GM19463 (cell line): ENCODE results near the gene ZC3H10.
"Not testable (repeated sequence)": the region's sequence is repeated elsewhere in the genome, so short reads cannot be mapped to it uniquely, and the experiment has no call there.

Experiments used
- ATAC-seq: cut with Tn5 transposase; IDR thresholded peaks from one replicate; pipeline ENCODE4 v1.9.1; 2021; ENCODE audit warnings: mild to moderate bottlenecking, moderate library complexity; ENCODE audit not compliant: unreplicated experiment

Gene ZC3H10

DNA sequence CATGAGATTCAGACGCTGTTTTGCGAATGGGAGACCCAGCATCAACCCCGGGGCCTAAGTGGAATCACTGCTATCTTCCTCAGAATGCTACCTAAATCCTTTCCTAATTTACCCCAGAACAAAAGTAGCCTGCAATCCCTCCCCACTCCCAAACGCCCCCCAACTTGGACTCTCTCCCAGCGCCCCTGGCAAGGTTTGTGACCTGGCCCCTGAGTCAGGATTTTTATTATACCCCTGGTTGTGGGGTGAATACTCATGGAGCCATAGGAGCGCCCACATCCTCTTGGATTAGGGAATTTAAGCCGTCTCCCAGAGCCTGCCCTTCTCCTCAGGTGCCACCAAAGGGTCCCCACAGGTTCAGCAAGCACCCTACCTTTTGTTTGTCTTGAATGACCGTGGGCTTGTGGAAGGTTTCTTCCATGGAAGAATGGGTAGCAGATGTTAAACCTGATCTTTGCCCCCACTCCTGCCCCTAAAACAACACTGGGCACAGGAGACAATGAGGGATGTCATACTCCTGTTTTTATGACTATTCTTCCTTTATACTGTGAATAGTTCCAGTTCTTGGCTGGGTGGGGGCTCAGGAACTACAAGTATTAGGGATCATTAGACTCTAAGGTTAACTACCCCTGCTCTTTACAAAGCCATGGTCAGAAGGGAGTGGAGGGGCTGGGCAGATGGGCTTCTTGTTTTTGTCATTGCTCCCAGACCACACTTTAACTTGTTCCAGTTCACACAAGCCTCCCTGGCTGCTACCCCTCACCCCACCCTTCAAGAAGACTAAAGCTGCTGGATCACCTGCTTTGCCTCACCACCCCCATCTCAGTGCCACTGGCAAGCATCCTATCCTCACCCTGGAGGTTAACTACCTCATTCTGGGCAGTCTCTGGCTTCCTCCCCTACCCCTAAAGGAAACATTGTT, 35.0 kb downstream of the ZC3H10 start:
- no peak for ATAC-seq

DNA sequence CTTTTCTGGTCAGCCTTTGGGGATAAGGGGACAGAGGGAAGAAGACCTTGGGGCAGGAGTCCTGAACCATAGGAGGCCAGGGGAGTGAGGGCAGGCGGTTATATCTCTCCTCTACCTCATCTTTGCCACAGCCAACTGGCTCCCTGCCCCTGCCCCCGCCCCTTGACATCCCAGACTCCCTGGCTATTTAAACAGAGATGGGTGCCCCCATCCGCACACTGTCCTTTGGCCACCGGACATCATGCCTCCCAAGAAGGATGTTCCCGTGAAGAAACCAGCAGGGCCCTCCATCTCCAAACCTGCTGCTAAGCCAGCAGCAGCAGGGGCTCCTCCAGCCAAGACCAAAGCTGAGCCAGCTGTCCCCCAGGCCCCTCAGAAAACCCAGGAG, 35.6 kb downstream of the ZC3H10 start:
- ATAC-seq: no peak

DNA sequence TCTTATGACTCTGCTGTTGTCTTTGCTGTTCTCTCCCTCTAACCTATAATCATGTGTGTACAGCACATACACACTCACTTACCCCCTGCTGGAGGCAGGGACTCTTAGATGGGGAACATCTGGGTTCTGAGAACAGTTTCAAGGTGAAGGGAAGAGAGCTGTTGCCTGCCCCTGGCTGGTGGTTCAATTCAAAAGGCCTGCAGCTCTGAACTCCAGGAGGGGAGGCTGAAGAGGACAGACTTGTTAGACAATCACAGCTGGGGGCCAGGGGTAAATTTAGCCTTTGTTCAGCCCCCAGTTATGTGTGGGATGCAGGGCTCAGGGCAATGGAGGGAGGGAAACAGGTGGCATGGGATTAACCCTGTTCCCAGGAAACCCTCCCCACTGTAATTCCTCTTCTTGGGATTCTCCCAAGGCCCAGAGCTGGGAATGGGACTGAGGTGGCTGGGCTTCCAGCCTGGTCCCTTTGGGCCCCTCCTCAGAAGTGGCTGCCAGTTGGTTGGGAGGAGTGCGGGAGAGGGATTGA, 36.2 kb downstream of the ZC3H10 start:
- ATAC-seq: no peak

DNA sequence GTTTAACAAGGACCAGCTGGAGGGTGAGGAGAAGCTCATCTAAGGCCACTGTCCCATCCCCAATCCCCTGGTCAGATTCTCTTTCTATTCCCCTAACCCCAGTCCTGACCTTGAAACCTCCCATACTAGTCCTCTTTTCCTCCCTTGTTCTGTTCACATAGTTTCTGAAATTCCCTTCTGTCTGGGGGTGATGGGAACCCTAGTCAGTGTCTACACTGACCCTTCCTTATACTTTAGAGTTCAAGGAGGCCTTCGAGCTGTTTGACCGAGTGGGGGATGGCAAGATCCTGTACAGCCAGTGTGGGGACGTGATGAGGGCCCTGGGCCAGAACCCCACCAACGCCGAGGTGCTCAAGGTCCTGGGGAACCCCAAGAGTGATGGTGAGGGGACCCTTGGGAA, 36.8 kb downstream of the ZC3H10 start:
- ATAC-seq: no peak

DNA sequence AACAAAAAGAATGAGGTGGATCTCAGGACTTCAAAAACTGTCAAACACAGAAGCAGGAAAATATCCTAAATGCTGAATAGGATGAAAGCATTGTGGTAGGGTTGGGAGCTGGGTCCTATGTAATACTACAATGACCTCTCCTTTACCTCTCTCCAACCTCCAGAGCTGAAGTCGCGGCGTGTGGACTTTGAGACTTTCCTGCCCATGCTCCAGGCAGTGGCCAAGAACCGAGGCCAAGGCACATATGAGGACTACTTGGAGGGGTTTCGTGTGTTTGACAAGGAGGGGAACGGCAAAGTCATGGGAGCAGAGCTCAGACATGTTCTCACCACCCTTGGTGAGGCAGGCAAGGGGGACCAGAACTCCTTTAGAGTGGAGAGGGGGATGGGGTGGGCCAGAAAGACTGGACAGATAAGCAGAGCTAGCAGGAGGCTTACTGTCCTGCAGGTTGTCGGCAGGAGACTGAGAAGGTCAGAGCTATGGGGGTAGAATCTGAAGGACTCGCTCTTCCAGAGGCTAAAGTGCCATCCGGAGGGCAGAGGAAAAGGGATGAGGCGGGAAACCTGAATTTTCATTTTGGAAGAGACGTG, 37.3 kb downstream of the ZC3H10 start:
- no peak for ATAC-seq

DNA sequence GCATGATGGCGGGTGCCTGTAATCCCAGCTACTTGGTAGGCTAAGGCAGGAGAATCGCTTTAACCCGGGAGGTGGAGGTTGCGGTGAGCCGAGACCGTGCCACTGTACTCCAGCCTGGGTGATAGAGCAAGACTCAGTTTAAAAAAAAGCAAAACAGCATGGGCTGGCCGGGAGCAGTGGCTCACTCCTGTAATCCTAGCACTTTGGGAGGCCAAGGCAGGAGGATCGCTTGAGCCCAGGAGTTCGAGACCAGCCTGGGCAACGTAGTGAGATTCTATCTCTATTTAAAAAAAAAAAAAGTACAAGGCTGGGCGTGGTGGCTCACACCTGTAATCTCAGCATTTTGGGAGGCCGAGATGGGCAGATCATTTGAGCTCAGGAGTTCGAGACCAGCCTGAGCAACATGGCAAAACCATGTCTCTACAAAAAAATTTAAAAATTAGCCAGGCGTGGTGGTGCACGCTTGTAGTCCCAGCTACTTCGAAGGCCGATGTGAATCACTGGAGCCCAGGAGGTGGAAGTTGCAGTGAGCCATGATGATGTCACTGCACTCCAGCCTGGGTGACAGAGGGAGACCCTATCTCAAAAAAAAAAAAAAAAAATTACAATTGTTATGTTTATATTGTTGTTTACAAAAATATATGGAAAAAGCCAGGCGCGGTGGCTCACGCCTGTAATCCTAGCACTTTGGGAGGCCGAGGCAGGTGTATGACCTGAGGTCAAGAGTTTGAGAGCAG, 38.6 kb downstream of the ZC3H10 start:
- ATAC-seq: not testable (repeated sequence)

DNA sequence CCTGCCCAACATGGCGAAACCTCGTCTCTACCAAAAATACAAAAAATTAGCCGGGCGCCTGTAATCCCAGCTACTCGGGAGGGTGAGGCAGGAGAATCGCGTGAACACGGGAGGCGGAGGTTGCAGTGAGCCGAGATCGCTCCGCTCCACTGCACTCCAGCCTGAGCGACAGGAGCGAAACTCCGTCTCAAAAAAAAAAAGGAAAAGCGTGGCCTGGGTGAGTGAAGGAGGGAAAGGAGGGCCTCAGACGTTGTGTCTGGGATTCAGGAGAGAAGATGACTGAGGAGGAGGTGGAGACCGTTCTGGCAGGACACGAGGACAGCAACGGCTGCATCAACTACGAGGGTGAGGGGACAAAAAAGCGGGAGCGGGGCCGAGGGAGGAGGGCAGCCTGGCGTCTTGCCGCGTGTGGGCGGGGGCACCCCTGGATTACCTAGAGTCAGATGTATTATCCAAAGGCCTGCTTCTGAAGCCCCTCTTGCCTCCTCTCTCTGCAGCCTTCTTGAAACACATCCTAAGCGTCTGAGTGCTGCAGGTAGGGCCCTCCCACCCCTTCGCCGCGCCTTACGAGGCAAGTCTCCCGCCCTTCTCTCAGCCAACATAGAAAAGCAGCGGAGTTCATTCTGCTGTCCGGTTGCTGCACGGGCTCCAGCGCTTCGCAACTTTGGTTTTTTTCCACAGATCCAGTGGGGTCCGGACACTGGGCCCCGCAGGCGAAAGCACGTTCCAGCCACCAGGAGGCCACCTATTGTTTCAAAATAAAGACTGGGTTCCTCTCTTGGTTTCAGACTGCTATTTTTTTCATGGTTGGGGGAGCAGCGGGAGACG, 39.3 kb downstream of the ZC3H10 start:
- peak; percentile 29 for ATAC-seq

DNA sequence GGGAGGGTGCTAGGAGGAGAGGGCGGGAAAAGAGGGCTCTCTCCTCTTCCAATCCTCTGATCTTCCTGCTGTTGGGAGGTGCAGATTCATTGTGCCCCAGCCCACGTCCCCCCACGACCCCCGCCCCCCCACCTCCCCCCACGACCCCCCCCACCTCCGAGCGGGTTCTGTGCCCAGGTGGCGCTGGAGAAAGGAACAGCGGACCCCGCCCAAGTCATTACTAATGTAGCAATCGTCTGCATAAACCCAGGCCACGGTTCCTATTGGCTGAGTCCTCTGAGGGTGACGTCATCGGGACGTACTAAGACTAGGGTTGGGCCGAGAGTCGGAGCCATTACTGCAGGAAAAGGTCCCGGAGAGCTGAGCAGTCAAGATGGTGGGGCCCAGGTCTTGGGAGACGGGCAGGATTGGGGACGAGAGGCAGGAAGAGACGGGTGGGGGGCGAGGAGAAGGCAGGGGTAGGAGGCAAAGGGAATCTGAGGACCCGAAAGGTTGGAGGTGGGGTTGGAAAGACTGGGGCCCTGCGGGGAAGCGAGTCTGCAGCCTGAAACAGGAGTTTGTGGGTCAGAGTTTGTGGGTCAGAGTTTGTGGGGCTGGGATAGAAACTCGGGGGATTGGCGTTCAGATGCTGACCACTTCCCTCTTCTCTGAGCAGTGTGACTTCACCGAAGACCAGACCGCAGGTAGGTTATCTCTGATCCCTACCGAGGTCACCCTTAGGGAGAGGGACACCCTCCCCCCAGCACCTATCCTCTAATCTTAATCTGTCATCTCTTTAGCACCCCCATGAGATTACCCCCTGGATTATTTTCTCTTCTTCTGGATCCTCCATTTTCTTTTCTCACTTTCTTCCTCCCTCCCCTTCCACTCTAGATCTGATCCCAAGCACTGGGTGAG, 40.2 kb downstream of the ZC3H10 start, which contains the start of gene MYL6:
TSS of gene MYL6 (plus strand) at position 331 of the 897 bp plus-strand sequence. CDS start at position 374, 43 bp downstream.
- peak; percentile 80 for ATAC-seq

DNA sequence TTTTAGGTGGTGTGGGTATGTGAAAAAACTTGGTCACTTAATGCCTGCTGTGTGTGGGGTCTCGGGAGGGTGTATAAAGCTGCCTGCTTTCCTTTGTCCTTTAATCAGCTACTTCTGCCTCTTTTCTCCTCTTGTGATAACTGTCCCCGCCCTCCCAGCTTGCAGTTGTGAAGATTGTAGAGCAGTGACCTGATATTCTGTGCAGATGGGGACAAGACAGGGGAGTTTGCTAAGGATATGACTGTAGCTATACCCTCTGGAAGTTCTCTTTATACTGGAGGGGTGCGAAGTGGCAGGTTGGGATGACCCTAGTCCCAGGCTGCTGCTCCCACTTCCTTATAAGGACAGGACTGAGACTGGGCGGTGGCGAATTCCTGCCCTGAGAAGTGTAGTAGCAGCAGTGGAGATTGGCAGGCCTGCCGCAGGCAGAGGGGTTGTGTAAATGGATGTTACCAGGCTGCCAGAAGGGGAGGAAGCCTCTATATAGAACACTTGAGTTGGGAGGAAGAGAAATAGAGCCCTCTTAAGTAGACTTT, 40.9 kb downstream of the ZC3H10 start:
- ATAC-seq: no peak

DNA sequence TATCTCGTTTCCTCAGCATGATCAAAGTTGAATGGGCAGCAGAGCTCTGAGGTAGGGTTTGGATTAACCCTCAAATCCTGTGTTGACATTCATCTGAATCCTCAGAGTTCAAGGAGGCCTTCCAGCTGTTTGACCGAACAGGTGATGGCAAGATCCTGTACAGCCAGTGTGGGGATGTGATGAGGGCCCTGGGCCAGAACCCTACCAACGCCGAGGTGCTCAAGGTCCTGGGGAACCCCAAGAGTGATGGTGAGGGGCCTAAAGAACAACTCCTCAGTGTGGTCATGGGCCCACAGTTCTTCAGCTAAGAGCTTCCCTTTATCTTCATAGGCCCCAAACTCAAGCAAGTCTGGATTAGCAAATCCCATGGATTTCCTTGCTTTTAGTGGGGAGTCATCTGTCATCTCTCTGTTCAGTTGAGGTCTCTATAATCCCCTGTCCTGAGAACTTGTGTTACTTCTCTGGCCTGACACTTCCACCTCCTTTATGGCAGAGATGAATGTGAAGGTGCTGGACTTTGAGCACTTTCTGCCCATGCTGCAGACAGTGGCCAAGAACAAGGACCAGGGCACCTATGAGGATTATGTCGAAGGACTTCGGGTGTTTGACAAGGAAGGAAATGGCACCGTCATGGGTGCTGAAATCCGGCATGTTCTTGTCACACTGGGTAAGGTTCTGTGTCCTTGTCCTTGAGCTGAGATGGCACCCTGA, 41.6 kb downstream of the ZC3H10 start:
- ATAC-seq: no peak

DNA sequence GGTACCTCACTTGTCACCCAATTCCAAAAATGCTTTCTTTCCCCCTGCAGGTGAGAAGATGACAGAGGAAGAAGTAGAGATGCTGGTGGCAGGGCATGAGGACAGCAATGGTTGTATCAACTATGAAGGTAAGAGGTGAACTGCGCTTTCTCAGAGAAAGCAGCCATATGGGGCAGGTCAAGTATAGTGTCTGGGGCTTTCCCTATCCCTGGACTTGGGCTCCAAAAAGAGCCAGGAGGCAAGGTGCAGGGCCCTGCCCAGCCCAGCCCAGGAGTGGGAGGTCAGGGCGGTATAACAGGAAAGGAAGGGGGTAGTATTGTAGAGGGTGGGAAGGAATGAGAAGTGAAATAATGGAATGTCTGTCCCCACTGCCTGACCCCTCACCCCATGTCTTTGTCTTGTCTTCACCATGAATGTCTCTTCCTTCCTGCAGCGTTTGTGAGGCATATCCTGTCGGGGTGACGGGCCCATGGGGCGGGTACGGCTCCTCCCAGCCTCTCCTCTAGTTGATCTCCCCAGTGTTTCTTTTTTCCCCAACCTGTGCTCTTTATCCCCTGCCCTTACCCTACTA, 42.2 kb downstream of the ZC3H10 start:
- no peak for ATAC-seq

DNA sequence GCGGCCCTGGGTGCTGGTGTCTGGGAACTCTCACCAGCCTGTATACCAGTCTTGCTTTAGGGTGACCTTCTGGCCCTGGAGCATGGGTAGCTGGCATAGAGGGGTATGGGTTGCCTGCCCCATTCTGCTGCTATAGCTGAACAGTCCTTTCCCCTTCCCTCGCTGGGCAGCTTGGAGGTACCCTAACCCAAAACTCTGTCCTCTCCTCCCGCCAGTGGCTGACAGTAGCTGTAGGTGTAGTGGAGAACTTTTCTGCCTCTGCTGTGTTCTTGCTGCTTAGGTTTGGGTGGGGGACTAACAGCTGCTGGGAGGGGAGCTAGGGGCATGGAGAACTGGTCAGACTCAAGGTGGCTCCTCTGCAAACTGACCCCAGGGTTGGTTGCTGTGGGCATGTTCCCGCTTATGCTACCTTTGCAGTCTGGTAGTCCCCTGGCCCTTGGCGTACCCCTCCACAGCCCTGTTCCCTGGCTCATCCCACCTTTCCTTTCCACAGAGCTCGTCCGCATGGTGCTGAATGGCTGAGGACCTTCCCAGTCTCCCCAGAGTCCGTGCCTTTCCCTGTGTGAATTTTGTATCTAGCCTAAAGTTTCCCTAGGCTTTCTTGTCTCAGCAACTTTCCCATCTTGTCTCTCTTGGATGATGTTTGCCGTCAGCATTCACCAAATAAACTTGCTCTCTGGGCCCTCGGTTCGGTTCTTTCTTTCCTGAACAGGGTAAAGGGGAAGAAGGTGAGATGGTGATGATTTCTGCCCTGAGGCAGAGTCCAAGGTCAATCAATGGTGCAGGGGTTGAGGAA, 43.0 kb downstream of the ZC3H10 start:
- no peak for ATAC-seq

DNA sequence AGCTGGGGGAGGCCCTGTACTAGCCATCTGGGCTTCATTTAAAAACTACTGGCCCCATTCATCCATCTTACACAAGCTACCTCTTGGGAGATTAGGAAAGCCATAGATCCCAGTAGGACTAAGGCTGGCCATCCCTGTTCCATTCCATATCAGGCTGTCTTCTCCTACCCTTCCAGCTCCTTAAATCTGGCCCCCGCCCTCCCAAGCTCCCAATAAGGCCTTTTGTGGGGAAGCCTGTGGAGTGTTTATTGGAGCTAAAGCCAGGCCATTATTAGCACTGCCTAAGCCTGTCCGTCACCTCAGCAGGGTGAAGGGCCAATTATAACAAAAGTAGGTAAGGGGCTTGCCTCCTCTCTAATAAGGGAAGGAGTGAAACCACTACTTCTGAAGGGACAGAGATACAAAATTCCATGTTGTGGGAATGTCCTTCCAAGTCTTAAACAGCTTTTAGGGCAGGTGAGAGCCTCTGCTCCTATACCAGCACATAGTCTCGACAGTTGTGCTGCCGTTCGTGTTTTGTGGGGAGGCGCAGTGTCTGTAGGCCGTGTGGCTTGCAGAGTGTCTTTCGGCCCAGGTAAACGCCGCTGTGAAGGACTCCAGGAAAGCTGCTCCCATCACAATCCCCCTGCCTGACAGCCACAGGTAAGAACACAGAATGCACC, 43.8 kb downstream of the ZC3H10 start:
- no peak for ATAC-seq

DNA sequence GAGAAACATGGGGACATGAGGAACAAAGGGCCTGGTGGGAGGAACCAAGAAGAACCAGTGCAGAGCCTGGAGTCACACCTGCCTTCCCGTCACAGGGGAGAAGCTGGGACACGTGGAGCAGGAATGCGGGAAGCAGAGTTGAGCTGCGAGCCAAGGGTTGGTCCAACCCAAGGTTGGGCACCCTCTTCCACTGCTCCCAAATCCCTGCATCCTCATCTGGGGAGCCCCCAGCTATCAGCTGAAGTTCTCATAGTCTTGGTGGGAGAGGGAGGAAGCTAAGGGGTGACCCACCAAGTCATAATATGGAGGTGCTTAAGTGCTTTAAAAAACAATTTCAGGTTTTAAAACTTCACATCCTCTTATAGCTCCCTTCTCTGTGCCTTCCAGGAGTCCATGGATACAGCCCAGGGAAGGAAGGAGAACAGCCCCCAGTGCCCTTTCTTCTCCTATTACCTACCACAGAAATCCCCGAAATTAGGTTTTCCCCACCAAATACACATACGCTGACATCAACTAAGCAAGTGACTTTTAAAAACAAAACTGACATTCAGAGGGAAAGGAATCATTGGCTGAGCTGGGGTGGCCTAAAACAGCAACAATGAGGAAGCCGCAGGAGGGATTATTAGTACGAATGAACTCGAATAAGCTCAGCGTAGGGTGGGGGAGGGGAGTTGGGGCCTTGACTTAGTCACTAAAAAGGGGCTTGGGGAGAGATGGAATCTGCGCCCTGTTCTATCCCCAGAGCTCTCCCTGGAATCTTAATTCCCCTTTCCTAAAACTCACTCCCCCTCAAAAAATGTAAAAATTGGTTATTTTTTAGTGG, 44.6 kb downstream of the ZC3H10 start:
- ATAC-seq: no peak

DNA sequence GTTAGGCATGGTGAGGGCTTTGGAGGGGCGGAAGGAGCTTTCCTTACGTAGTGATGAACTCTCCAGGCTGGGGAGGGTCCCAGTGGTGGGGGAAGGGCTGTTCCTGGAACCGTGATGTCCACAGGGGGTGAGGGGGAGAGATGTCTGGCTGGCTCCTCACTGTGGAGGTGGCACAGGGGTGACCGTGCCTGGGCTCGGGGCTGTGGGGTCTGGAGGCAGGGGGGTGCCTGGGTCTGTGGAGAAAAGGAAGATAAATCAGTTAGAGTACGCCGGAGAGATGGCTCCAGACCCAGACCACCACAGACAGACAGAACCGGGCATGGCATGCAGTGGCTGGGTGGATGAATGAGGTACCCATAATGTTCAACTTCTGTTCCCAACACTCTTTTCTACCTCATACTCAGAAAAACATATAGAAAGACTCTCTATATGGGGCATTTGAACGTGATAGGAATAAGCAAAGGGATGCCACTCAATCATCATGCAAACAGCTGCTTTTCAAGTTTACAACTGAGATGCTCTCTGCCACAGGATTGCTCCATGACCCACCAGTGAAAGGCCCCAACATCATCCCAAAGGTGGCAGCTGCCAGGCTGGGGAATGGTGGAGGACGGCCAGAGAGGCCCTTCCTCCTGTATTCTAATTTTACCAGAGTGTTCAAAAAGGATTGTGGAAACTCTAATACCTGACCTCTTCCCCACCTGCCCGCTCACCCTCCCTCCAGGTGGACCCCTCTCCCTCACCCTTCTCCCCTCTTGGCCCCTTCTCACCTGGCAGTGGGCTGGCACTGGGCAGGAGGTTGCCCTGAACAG, 45.7 kb downstream of the ZC3H10 start:
- ATAC-seq: no peak
